K562 (cell line): ENCODE data around the gene CCDC85B. TPM values are rescaled to one million over a fixed set of nuclear protein-coding genes. Genes with fewer than 3 reads are reported as not detected.

Experiments used
- FOS ChIP-seq: IDR thresholded peaks from 3 replicates; pipeline ENCODE4 v1.6.1; 2011; ENCODE audit not compliant: insufficient read length; ENCODE audit errors: extremely low read depth
- MTF1 ChIP-seq: fragments of 250-450 bp; sonication (Bioruptor Pico); IDR thresholded peaks from 2 replicates; pipeline ENCODE4 v1.9.0; 2021; ENCODE audit warnings: moderate library complexity, mild to moderate bottlenecking, inconsistent platforms, borderline replicate concordance
- POLR2H ChIP-seq: IDR thresholded peaks from 2 replicates; pipeline ENCODE4 v1.6.1; 2016; ENCODE audit warnings: missing genetic modification characterization, low read depth, mild to moderate bottlenecking, control low read depth, missing compliant biosample characterization, moderate library complexity
- RBM39 ChIP-seq: fragments of 200-400 bp; formaldehyde crosslinking; optimal IDR thresholded peaks from 2 replicates; pipeline ENCODE3; 2018; ENCODE audit warnings: low read depth, low read length
- TAF9B ChIP-seq: fragments of 450-650 bp; IDR thresholded peaks from 2 replicates; pipeline ENCODE4 v1.6.1; 2018; ENCODE audit warnings: mild to moderate bottlenecking; ENCODE audit not compliant: partially characterized antibody
- ZSCAN29 ChIP-seq: fragments of 450-650 bp; IDR thresholded peaks from 2 replicates; pipeline ENCODE4 v1.6.1; 2017
- ZSCAN32 ChIP-seq: fragments of 450-650 bp; formaldehyde crosslinking; IDR thresholded peaks from 2 replicates; pipeline ENCODE4 v1.4.0; 2020; ENCODE audit warnings: mild to moderate bottlenecking, moderate library complexity
- polyA plus RNA-seq, 8 experiments: library from polyadenylated mRNA; depleted of rRNA in 4 of 8; stranded (reverse) in 5 of 8; unstranded in 3 of 8; fragments of >200 nt; fragmentation: Nextera tagmentation in 2 of 8; fragmentation: Illumina TruSeq in 1 of 8; extraction: Ambion mirVana in 2 of 8; extraction: Trizol in 1 of 8; gene quantifications; 2 replicates each; pipeline versions ENCODE4 v1.2.1 to v1.2.3, GENCODE V29; 2011 to 2014; ENCODE audit warnings: inconsistent platforms in 1 of 8, missing spikeins in 1 of 8
- total RNA-seq, 7 experiments: library from RNA; depleted of rRNA in 6 of 7; stranded (reverse); fragments of >200 nt in 6 of 7; fragmentation: Illumina TruSeq in 2 of 7; extraction: Trizol in 2 of 7; gene quantifications; 2 replicates each; pipeline versions ENCODE4 v1.2.1 to v1.2.3, GENCODE V29; 2011 to 2021; ENCODE audit warnings: low replicate concordance in 1 of 7
- TF ChIP-seq, protein P1 (sequence below): fragments of 250-450 bp; sonication (Bioruptor Pico); IDR thresholded peaks from 2 replicates; pipeline ENCODE4 v1.4.0; 2020; ENCODE audit warnings: mild to moderate bottlenecking
- TF ChIP-seq, protein P2 (sequence below): conservative IDR thresholded peaks from 2 replicates; pipeline ENCODE4 v1.6.1; 2011; ENCODE audit warnings: low read depth, mild to moderate bottlenecking, low read length; ENCODE audit not compliant: control insufficient read depth
- TF ChIP-seq, protein P3 (sequence below): fragments of 450-650 bp; IDR thresholded peaks from 2 replicates; pipeline ENCODE4 v1.6.1; 2016; ENCODE audit warnings: mild to moderate bottlenecking, moderate library complexity
- TF ChIP-seq, protein P4 (sequence below): fragments of 250-450 bp; sonication (Bioruptor Pico); IDR thresholded peaks from 2 replicates; pipeline ENCODE4 v1.5.0; 2021

Gene CCDC85B
- total and polyA plus RNA-seq, 9 of the 15 experiments (the other 6 are each of a cell fraction or from before 2014, with no cell fraction given), result 0.14 to 138 (median 6.2) TPM

DNA sequence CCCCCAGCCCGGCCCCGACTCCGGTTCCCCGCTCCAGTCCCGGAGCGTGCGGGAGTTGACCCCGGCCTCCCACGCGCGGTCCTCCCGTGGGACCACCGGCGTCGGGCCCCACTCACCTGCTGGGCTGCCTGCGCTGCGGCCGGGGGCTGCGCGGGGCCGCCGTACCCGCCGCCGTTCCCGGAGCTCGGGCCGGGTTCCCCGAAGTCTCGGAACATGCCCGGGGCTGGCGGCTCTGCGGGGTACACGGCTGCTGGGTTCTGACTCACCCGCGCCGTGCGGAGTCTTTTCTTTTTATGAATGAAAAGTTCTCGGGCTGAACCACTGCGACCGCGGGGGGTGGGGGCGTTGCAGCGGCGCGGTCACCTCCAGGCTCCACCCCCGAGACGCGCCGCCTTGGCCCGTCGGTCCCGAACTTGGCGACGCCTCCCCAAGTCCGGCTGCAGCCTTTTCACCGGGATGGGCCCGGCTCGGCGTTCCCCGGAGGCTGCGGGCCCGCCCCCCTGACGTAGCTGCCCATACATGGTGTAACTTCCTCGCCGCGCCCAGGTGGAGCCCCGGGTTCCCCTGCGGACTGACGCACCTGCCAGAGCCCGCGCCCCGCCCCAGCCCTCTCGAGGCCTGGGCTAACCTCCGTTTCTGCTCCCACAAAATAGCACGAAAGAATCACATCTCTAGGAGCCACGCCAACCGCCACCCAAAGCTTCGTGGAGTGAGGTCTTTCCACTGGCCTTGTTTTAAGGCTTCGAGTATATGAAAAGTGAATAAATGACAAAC, 9.8 kb downstream of the CCDC85B start, which contains the start of gene FOSL1 (continued):
- TF ChIP-seq FOS (no peak), RBM39 (no peak), TAF9B (peak; percentile 60), POLR2H (tag) (peak; percentile 94), ZSCAN29 (no peak), ZSCAN32 (CRISPR knock-in tag) (0 out of 2 replicates have a peak, but pooled peaks have one; percentile 12), MTF1 (CRISPR knock-in tag) (no peak)
- TF ChIP-seq, protein P1, sequence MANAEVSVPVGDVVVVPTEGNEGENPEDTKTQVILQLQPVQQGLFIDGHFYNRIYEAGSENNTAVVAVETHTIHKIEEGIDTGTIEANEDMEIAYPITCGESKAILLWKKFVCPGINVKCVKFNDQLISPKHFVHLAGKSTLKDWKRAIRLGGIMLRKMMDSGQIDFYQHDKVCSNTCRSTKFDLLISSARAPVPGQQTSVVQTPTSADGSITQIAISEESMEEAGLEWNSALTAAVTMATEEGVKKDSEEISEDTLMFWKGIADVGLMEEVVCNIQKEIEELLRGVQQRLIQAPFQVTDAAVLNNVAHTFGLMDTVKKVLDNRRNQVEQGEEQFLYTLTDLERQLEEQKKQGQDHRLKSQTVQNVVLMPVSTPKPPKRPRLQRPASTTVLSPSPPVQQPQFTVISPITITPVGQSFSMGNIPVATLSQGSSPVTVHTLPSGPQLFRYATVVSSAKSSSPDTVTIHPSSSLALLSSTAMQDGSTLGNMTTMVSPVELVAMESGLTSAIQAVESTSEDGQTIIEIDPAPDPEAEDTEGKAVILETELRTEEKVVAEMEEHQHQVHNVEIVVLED (CRISPR knock-in tag), result no peak; the same call in 1 of the 2 replicates
- TF ChIP-seq, protein P2, sequence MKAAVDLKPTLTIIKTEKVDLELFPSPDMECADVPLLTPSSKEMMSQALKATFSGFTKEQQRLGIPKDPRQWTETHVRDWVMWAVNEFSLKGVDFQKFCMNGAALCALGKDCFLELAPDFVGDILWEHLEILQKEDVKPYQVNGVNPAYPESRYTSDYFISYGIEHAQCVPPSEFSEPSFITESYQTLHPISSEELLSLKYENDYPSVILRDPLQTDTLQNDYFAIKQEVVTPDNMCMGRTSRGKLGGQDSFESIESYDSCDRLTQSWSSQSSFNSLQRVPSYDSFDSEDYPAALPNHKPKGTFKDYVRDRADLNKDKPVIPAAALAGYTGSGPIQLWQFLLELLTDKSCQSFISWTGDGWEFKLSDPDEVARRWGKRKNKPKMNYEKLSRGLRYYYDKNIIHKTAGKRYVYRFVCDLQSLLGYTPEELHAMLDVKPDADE, result peak; percentile 82; the same call in 1 of the 2 replicates
- TF ChIP-seq, protein P3, sequence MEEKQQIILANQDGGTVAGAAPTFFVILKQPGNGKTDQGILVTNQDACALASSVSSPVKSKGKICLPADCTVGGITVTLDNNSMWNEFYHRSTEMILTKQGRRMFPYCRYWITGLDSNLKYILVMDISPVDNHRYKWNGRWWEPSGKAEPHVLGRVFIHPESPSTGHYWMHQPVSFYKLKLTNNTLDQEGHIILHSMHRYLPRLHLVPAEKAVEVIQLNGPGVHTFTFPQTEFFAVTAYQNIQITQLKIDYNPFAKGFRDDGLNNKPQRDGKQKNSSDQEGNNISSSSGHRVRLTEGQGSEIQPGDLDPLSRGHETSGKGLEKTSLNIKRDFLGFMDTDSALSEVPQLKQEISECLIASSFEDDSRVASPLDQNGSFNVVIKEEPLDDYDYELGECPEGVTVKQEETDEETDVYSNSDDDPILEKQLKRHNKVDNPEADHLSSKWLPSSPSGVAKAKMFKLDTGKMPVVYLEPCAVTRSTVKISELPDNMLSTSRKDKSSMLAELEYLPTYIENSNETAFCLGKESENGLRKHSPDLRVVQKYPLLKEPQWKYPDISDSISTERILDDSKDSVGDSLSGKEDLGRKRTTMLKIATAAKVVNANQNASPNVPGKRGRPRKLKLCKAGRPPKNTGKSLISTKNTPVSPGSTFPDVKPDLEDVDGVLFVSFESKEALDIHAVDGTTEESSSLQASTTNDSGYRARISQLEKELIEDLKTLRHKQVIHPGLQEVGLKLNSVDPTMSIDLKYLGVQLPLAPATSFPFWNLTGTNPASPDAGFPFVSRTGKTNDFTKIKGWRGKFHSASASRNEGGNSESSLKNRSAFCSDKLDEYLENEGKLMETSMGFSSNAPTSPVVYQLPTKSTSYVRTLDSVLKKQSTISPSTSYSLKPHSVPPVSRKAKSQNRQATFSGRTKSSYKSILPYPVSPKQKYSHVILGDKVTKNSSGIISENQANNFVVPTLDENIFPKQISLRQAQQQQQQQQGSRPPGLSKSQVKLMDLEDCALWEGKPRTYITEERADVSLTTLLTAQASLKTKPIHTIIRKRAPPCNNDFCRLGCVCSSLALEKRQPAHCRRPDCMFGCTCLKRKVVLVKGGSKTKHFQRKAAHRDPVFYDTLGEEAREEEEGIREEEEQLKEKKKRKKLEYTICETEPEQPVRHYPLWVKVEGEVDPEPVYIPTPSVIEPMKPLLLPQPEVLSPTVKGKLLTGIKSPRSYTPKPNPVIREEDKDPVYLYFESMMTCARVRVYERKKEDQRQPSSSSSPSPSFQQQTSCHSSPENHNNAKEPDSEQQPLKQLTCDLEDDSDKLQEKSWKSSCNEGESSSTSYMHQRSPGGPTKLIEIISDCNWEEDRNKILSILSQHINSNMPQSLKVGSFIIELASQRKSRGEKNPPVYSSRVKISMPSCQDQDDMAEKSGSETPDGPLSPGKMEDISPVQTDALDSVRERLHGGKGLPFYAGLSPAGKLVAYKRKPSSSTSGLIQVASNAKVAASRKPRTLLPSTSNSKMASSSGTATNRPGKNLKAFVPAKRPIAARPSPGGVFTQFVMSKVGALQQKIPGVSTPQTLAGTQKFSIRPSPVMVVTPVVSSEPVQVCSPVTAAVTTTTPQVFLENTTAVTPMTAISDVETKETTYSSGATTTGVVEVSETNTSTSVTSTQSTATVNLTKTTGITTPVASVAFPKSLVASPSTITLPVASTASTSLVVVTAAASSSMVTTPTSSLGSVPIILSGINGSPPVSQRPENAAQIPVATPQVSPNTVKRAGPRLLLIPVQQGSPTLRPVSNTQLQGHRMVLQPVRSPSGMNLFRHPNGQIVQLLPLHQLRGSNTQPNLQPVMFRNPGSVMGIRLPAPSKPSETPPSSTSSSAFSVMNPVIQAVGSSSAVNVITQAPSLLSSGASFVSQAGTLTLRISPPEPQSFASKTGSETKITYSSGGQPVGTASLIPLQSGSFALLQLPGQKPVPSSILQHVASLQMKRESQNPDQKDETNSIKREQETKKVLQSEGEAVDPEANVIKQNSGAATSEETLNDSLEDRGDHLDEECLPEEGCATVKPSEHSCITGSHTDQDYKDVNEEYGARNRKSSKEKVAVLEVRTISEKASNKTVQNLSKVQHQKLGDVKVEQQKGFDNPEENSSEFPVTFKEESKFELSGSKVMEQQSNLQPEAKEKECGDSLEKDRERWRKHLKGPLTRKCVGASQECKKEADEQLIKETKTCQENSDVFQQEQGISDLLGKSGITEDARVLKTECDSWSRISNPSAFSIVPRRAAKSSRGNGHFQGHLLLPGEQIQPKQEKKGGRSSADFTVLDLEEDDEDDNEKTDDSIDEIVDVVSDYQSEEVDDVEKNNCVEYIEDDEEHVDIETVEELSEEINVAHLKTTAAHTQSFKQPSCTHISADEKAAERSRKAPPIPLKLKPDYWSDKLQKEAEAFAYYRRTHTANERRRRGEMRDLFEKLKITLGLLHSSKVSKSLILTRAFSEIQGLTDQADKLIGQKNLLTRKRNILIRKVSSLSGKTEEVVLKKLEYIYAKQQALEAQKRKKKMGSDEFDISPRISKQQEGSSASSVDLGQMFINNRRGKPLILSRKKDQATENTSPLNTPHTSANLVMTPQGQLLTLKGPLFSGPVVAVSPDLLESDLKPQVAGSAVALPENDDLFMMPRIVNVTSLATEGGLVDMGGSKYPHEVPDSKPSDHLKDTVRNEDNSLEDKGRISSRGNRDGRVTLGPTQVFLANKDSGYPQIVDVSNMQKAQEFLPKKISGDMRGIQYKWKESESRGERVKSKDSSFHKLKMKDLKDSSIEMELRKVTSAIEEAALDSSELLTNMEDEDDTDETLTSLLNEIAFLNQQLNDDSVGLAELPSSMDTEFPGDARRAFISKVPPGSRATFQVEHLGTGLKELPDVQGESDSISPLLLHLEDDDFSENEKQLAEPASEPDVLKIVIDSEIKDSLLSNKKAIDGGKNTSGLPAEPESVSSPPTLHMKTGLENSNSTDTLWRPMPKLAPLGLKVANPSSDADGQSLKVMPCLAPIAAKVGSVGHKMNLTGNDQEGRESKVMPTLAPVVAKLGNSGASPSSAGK, result 0 out of 2 replicates have a peak, but pooled peaks have one; percentile 12
- TF ChIP-seq, protein P4, sequence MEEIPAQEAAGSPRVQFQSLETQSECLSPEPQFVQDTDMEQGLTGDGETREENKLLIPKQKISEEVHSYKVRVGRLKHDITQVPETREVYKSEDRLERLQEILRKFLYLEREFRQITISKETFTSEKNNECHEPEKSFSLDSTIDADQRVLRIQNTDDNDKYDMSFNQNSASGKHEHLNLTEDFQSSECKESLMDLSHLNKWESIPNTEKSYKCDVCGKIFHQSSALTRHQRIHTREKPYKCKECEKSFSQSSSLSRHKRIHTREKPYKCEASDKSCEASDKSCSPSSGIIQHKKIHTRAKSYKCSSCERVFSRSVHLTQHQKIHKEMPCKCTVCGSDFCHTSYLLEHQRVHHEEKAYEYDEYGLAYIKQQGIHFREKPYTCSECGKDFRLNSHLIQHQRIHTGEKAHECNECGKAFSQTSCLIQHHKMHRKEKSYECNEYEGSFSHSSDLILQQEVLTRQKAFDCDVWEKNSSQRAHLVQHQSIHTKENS, result no peak
